GM19395 (cell line): ENCODE measurements around the gene CDC42EP2.

Source experiments
- ATAC-seq: cut with Tn5 transposase; IDR thresholded peaks from one replicate; pipeline ENCODE4 v1.9.1; 2021; ENCODE audit warnings: mild to moderate bottlenecking, moderate library complexity; ENCODE audit not compliant: unreplicated experiment

Gene CDC42EP2

DNA sequence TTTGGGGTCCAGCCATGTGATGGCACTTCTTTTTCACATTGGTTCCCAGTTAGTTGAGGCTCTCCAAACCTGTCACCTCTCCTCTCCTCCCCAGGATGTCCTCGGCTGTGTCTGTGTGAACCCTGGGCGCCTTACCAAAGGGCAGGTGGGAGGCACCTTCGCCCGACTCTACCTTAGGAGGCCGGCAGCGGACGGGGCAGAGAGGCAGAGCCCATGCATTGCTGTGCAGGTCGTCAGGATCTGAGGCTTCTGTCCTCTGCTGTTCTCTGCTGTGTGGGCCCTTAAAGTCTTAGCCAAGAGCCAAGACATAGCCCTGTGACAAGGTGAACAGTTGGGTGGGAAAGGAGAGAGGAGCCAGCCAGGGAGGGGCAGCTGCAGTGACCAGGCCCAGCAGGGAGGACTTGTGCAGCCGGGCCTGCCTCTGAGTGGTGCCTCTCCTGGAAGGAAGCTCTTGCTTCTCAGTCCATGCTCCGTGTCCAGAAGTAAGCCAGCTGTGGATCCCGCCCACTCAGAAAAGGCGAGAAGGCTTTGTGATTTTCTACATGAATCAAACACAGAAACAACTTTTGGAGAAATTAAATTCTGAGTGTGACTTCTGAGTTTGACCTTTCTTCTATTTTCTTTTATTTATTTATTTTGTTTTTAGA lies 17.5 kb upstream of the CDC42EP2 start:
- no peak for ATAC-seq

- no peak for ATAC-seq
These were observed 16.5 kb upstream of the CDC42EP2 start for GRCh38 chr11:65298131-65298535.

- no peak for ATAC-seq
These were observed 15.9 kb upstream of the CDC42EP2 start for GRCh38 chr11:65298655-65299179.

- ATAC-seq: no peak
These were observed 13.9 kb upstream of the CDC42EP2 start for GRCh38 chr11:65300621-65301275.

DNA sequence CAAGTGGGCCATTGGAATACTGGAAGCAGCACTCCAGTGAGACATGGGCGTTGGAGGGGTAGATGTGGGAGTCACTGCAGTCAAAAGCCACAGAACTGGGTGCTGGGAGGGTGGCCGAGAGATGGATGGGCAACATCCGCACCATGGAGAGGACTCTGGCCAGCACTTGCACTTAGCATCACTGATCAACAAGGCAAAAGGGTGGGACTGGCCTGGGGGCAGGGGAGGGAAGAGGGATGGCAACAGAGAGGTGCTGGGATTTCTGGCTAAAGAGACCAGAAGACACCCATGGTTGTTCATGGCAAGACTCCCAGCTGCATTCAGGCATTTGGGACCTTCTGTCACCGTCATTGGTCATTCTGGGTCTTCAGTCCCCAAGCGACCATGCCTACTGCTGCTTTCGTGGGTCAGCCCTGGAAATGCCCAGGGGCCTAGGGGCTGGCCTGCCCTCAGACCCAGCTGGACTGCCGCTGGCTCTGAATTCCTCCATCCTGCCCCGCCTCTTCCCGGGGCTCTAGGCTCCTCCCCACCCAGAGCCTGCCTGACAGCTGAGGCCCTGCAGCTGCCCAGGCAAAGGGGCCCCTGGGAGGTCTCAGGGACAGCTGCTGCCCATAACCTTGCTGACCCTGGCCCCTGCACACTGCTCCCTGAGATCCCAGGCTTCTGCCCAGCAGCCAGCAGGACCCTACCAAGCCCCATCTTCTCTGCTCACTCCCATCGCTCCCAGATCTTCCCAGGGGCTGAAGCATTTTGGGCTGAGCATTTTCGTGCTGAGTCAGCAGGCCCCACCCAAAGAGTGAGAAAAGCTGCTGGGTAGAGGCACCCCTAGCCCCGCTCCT lies 13.0 kb upstream of the CDC42EP2 start:
- no peak for ATAC-seq

GRCh38 chr11:65303555-65303954 lies 11.1 kb upstream of the CDC42EP2 start:
- ATAC-seq: no peak

DNA sequence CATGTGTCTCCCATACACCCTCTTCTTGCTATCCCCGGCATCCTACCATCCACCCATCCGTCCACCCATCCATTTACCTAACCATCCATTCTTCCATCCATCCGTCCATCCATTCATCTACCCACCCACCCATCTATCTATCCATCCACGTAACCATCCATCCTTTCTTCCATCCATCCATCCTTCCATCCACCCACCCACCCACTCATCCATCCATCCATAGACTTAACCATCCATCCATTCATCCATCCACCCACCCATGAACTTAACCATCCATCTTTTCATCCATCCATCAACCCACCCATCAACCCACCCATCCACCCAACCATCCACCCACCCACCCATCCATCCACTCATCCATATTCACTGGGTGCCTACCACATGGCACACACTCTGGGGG lies 10.6 kb upstream of the CDC42EP2 start:
- no peak for ATAC-seq

- no peak for ATAC-seq
These were observed 10.1 kb upstream of the CDC42EP2 start for GRCh38 chr11:65304613-65305012.

GRCh38 chr11:65305501-65306268 lies 9.0 kb upstream of the CDC42EP2 start:
- ATAC-seq: no peak

DNA sequence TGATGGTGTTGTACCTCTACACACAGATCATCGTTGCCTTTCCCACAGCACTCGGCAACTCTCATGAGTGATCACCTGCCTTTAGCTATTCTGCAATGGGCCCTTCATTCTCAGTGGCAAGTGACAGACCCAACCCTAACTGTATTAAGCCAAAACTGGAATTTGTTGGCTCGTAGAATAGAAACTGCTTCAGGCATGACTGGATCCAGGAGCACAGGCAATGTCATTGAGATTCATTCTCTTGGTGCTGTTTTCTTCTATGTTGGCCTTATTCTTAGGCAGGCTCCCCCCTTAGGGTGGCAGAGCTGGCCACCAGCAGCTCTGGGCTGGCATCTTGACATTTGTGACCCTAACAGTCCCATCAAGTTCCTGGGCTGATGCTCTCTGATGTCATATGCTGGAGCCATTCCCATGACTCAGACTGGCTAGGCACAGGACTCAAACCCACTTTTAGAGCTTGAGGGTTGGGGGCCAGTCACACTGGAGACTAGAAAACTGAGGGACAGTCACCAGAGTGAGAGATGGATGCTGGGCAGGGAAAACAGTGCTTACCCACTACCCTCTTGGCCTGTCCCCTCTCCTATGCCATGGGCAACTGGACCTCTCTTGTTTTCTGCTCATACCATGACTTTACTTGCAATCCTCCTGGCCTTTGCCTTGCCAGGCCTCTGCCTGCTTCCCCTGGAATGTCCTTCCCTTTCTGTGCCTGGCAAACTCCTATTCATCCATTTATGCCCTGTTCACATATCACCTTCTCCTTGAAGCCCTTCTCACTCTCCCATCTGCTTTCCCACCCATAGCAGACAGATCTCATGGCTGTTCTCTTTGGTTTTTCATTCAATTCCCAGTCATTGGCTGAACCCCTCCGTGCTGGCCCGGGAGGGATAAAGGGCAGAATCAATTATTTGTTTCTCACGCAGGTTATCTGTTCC lies 7.1 kb upstream of the CDC42EP2 start:
- ATAC-seq: no peak

- ATAC-seq: no peak
These were observed 6.3 kb upstream of the CDC42EP2 start for GRCh38 chr11:65308281-65308891.

- ATAC-seq: no peak
These were observed 5.7 kb upstream of the CDC42EP2 start for GRCh38 chr11:65309006-65309405.

DNA sequence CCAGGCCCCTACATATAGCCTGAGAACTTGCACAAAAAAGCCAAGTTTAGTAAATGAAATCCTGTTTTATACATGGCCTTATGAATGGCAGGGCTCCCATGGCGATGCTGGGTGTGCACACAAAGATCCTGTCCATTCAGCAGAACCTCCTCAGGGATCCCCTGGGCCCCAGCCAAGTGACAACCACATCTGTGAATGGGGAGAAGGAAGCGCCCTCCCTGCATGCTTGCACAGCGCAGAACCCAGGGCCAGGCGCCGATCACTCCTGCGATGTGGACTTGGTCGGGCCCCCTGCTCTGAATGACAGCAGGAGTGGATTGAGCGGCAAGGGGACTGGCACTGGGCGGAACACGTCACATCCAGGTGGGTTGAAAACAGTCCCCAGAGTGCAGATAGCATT lies 4.5 kb upstream of the CDC42EP2 start:
- ATAC-seq: no peak

GRCh38 chr11:65310736-65311135 lies 3.9 kb upstream of the CDC42EP2 start:
- no peak for ATAC-seq

- ATAC-seq: no peak
These were observed 3.4 kb upstream of the CDC42EP2 start for GRCh38 chr11:65311170-65311678.

GRCh38 chr11:65315204-65315865 lies 669 bp downstream of the CDC42EP2 start:
- peak; percentile 50 for ATAC-seq

DNA sequence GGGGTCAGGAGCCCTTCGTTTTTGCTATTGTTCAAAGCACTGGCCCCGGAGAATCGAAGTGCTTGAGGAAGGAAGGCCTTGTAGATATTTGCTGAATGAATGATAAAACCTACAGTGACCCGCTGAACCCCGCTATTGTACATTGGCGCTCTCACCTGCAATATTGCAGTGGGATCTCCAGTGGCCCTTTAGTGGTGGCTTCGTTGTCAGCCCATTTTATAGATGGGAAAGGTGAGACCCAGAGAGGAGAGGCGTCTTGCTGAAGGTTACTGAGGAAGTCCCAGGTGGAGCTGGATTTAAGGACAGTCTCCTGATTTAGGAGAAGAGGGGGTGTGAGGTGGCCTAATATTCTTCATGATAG lies 1.2 kb downstream of the CDC42EP2 start:
- peak; percentile 9 for ATAC-seq

GRCh38 chr11:65316227-65317024 lies 1.8 kb downstream of the CDC42EP2 start:
- ATAC-seq: no peak
